ENCODE measurements around the gene ITGB5. TPM values are rescaled to one million over a fixed set of nuclear protein-coding genes. Genes with fewer than 3 reads are reported as not detected.

The ITGB5 gene
- total RNA-seq = 100 to 1,000 TPM; 262 to 329 TPM
- polyA plus RNA-seq (2013, experiment 1 of 2) = 62.0 TPM
- polyA plus RNA-seq (2013, experiment 2 of 2) = 71.0 TPM
- long read RNA-seq, experiment 1, full-length matches to known transcripts = 19 of 103 reads
- long read RNA-seq, experiment 1, partial matches to known transcripts = 43 of 103 reads
- long read RNA-seq, experiment 1, other reads (novel, unspliced or antisense) = 41 of 103 reads
- long read RNA-seq, experiment 2, full-length matches to known transcripts = 465 of 710 reads
- long read RNA-seq, experiment 2, partial matches to known transcripts = 80 of 710 reads
- long read RNA-seq, experiment 2, other reads (novel, unspliced or antisense) = 165 of 710 reads
- long read RNA-seq, experiment 3, full-length matches to known transcripts = 14 of 165 reads
- long read RNA-seq, experiment 3, partial matches to known transcripts = 66 of 165 reads
- long read RNA-seq, experiment 3, other reads (novel, unspliced or antisense) = 85 of 165 reads
- long read RNA-seq, experiment 4, partial matches to known transcripts = 11 of 13 reads
- long read RNA-seq, experiment 4, other reads (novel, unspliced or antisense) = 2 of 13 reads

- Mint-ChIP-seq H3K27me3 (ENCODE audit: insufficient read depth) (no peaks in the 10 kb centered on the region), H3K4me1 (peaks cover 58% of the 10 kb centered on the region), H3K36me3 (ENCODE audit: low read depth) (peaks cover 12% of the 10 kb centered on the region), H3K9me3 (no peaks in the 10 kb centered on the region), H3K27ac (peak within 1 kb of the TSS; percentile 97), H3K4me3 (peak within 1 kb of the TSS; percentile 87)
- peak; percentile 89 for DNase-seq
- Histone ChIP-seq H3K27me3 (ENCODE audit: control insufficient read depth, insufficient read depth, low read length, poor library complexity, severe bottlenecking) (no peaks in the 10 kb centered on the region), H3K9me3 (ENCODE audit: control insufficient read depth, low read length) (no peaks in the 10 kb centered on the region), H3K36me3 (ENCODE audit: control insufficient read depth, insufficient read depth, low read length) (peaks cover 10% of the 10 kb centered on the region), H3K4me3 (ENCODE audit: low read length) (peak within 1 kb of the TSS; percentile 99), H3K27ac (ENCODE audit: low read depth, low read length) (peak within 1 kb of the TSS; percentile 66), H3K4me1 (ENCODE audit: control insufficient read depth, insufficient read depth, low read length) (peaks cover 24% of the 10 kb centered on the region), H3K9ac (ENCODE audit: extremely low read depth, low read length, poor library complexity, severe bottlenecking) (peak within 1 kb of the TSS; percentile 92)
- no peak for TF ChIP-seq CTCF (conservative IDR thresholded peaks at IDR 0.05)
- WGBS, 2 experiments (ENCODE audit: insufficient coverage in 1 of 2, insufficient read length in 1 of 2) = 1 to 4% methylated on average over 21 to 78 of the region's 78 CpGs
Observed at GRCh38 chr3:124887177-124887931, at the start of gene ITGB5. TSS of gene ITGB5 (minus strand) at chr3:124887365. CDS start at chr3:124887000, 365 bp downstream.

GRCh38 chr3:124935794-124936542 lies 48.8 kb upstream of the ITGB5 start:
- H3K4me3 ChIP-seq (ENCODE audit: low read length) = no peak overlapping the region
- no peak overlapping the region for H3K27ac Mint-ChIP-seq
- H3K4me1 ChIP-seq (ENCODE audit: control insufficient read depth, insufficient read depth, low read length) = no peaks in the 10 kb centered on the region
- no peak for DNase-seq
- H3K36me3 Mint-ChIP-seq (ENCODE audit: low read depth) = no peaks in the 10 kb centered on the region
- 93 to 100% methylated on average over 2 to 5 of the region's 5 CpGs for WGBS, 2 experiments (ENCODE audit: insufficient coverage in 1 of 2, insufficient read length in 1 of 2)
- H3K9me3 ChIP-seq (ENCODE audit: control insufficient read depth, low read length) = peaks cover 5% of the 10 kb centered on the region
- H3K36me3 ChIP-seq (ENCODE audit: control insufficient read depth, insufficient read depth, low read length) = no peaks in the 10 kb centered on the region
- H3K9me3 Mint-ChIP-seq = no peaks in the 10 kb centered on the region
- H3K27me3 Mint-ChIP-seq (ENCODE audit: insufficient read depth) = no peaks in the 10 kb centered on the region
- H3K27ac ChIP-seq (ENCODE audit: low read depth, low read length) = no peak overlapping the region
- no peak overlapping the region for H3K4me3 Mint-ChIP-seq
- H3K4me1 Mint-ChIP-seq = peaks cover 9% of the 10 kb centered on the region
- H3K27me3 ChIP-seq (ENCODE audit: control insufficient read depth, insufficient read depth, low read length, poor library complexity, severe bottlenecking) = no peaks in the 10 kb centered on the region
- H3K9ac ChIP-seq (ENCODE audit: extremely low read depth, low read length, poor library complexity, severe bottlenecking) = no peak overlapping the region
- TF ChIP-seq CTCF (conservative IDR thresholded peaks at IDR 0.05) = no peak

GRCh38 chr3:124935264-124935663 lies 48.1 kb upstream of the ITGB5 start:
- peaks cover 5% of the 10 kb centered on the region for H3K9me3 ChIP-seq (ENCODE audit: control insufficient read depth, low read length)
- no peak overlapping the region for H3K27ac ChIP-seq (ENCODE audit: low read depth, low read length)
- H3K4me1 ChIP-seq (ENCODE audit: control insufficient read depth, insufficient read depth, low read length) = no peaks in the 10 kb centered on the region
- no peak for TF ChIP-seq CTCF (conservative IDR thresholded peaks at IDR 0.05)
- H3K27me3 ChIP-seq (ENCODE audit: control insufficient read depth, insufficient read depth, low read length, poor library complexity, severe bottlenecking) = no peaks in the 10 kb centered on the region
- no peak overlapping the region for H3K9ac ChIP-seq (ENCODE audit: extremely low read depth, low read length, poor library complexity, severe bottlenecking)
- Mint-ChIP-seq H3K27me3 (ENCODE audit: insufficient read depth) (no peaks in the 10 kb centered on the region), H3K36me3 (ENCODE audit: low read depth) (no peaks in the 10 kb centered on the region), H3K4me1 (peaks cover 9% of the 10 kb centered on the region), H3K4me3 (no peak overlapping the region), H3K9me3 (no peaks in the 10 kb centered on the region), H3K27ac (no peak overlapping the region)
- DNase-seq = no peak
- H3K36me3 ChIP-seq (ENCODE audit: control insufficient read depth, insufficient read depth, low read length) = no peaks in the 10 kb centered on the region
- H3K4me3 ChIP-seq (ENCODE audit: low read length) = no peak overlapping the region

Measured in endodermal cell (in vitro differentiated cells).